ENCODE results near the gene NEURL1.

DNA sequence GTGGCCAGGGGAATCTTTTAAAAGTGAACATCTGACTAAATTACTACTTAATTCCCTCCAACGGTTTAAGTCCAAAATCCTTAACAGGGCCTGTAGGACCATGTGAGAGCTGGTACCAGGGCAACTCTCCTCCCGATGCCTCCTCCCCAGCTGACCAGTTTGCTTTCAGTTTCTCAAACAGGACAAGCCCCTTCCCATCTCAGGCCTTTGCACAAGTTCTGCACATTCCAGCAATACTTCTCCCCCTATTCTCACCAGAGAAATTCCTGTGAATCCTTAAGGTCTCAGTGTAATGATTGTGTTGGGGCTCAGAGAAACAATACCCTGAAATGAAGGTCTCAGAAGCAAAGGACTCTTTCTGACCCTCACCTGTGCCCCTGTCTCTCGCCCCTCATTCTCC is 26.8 kb upstream of the NEURL1 start:
- TF ChIP-seq CTCF (IDR thresholded peaks at IDR 0.05; ENCODE audit: extremely low read depth in 1 of 2, insufficient read depth in 1 of 2, low read depth in 1 of 2, low read length in 2 of 2) (no peak), MYC (IDR thresholded peaks at IDR 0.05; ENCODE audit: low read depth, low read length) (no peak), POLR2AphosphoS5 (IDR thresholded peaks at IDR 0.05; ENCODE audit: insufficient read depth, low read depth, low read length) (no peak)

Measured in endothelial cell of umbilical vein (primary cell).